ENCODE results near the gene SYNDIG1.

Gene SYNDIG1

GRCh38 chr20:24634855-24635254 is 165.4 kb downstream of the SYNDIG1 start:
- DNase-seq (ENCODE audit: low read depth): no peak

GRCh38 chr20:24636626-24637025 is 167.2 kb downstream of the SYNDIG1 start:
- no peak for DNase-seq (ENCODE audit: low read depth)

- no peak for DNase-seq (ENCODE audit: low read depth)
These were observed 167.7 kb downstream of the SYNDIG1 start for GRCh38 chr20:24637087-24637486.

GRCh38 chr20:24637941-24638340 is 168.5 kb downstream of the SYNDIG1 start:
- DNase-seq (ENCODE audit: low read depth): no peak

GRCh38 chr20:24638591-24639548 is 169.4 kb downstream of the SYNDIG1 start:
- DNase-seq (ENCODE audit: low read depth): no peak

- no peak for DNase-seq (ENCODE audit: low read depth)
These were observed 170.8 kb downstream of the SYNDIG1 start for GRCh38 chr20:24640276-24640675.

GRCh38 chr20:24640686-24641085 is 171.3 kb downstream of the SYNDIG1 start:
- no peak for DNase-seq (ENCODE audit: low read depth)

GRCh38 chr20:24643731-24644626 is 174.6 kb downstream of the SYNDIG1 start:
- no peak for DNase-seq (ENCODE audit: low read depth)

- no peak for DNase-seq (ENCODE audit: low read depth)
These were observed 176.9 kb downstream of the SYNDIG1 start for GRCh38 chr20:24646321-24646720.

- no peak for DNase-seq (ENCODE audit: low read depth)
These were observed 178.3 kb downstream of the SYNDIG1 start for GRCh38 chr20:24647713-24648112.

GRCh38 chr20:24648481-24648880 is 179.1 kb downstream of the SYNDIG1 start:
- DNase-seq (ENCODE audit: low read depth): no peak

GRCh38 chr20:24648919-24649318 is 179.5 kb downstream of the SYNDIG1 start:
- DNase-seq (ENCODE audit: low read depth): no peak

GRCh38 chr20:24649787-24650490 is 180.5 kb downstream of the SYNDIG1 start:
- no peak for DNase-seq (ENCODE audit: low read depth)

- DNase-seq (ENCODE audit: low read depth): no peak
These were observed 181.9 kb downstream of the SYNDIG1 start for GRCh38 chr20:24651171-24651975.

- no peak for DNase-seq (ENCODE audit: low read depth)
These were observed 182.5 kb downstream of the SYNDIG1 start for GRCh38 chr20:24651976-24652345.

- DNase-seq (ENCODE audit: low read depth): no peak
These were observed 183.9 kb downstream of the SYNDIG1 start for GRCh38 chr20:24653306-24653705.

- DNase-seq (ENCODE audit: low read depth): no peak
These were observed 185.0 kb downstream of the SYNDIG1 start for GRCh38 chr20:24654425-24654824.

GRCh38 chr20:24656391-24656790 is 187.0 kb downstream of the SYNDIG1 start:
- no peak for DNase-seq (ENCODE audit: low read depth)

GRCh38 chr20:24657196-24657595 is 187.8 kb downstream of the SYNDIG1 start:
- DNase-seq (ENCODE audit: low read depth): no peak

GRCh38 chr20:24657878-24658620 is 188.6 kb downstream of the SYNDIG1 start:
- no peak for DNase-seq (ENCODE audit: low read depth)
